SK-N-MC (cell line): Measurements from ENCODE around the gene U2AF2.

Source experiments
- DNase-seq: peaks from one replicate; pipeline ENCODE4 v3.0.0-alpha.2; 2011; ENCODE audit warnings: low read depth, low spot score
- H3K27ac ChIP-seq: fragments of 200-600 bp; sonication (generic); 2 replicates; pipeline ENCODE4 v1.5.1; 2016; ENCODE audit warnings: mixed run types
- H3K36me3 ChIP-seq: fragments of 200-600 bp; sonication (generic); 2 replicates; pipeline ENCODE4 v1.6.1; 2017; ENCODE audit warnings: antibody characterized with exemption, low read length, mixed read lengths; ENCODE audit not compliant: insufficient read depth
- H3K4me3 ChIP-seq: fragments of 200-600 bp; sonication (generic); 2 replicates; pipeline ENCODE4 v1.5.1; 2016
- H3K9ac ChIP-seq: fragments of 200-600 bp; sonication (generic); 2 replicates; pipeline ENCODE4 v1.8.0; 2017; ENCODE audit warnings: mixed run types, mixed read lengths; ENCODE audit not compliant: insufficient read length
- H3K9me3 ChIP-seq: fragments of 200-600 bp; sonication (generic); 2 replicates; pipeline ENCODE4 v1.6.1; 2017; ENCODE audit warnings: low read depth, mild to moderate bottlenecking, antibody characterized with exemption, low read length, moderate library complexity, mixed read lengths
- EZH2 ChIP-seq: fragments of 200-600 bp; sonication (generic); IDR thresholded peaks from one replicate; pipeline ENCODE4 v1.6.1; 2017; ENCODE audit warnings: antibody characterized with exemption
- FOXP2 ChIP-seq: optimal IDR thresholded peaks from 2 replicates; pipeline ENCODE3; 2011; ENCODE audit warnings: mild to moderate bottlenecking, moderate library complexity; ENCODE audit not compliant: insufficient read depth; ENCODE audit errors: extremely low read length, control extremely low read depth
- POLR2AphosphoS5 ChIP-seq: IDR thresholded peaks from 2 replicates; pipeline ENCODE4 v1.6.1; 2012; ENCODE audit warnings: mild to moderate bottlenecking, low read depth, low read length, borderline replicate concordance

The U2AF2 gene

DNA sequence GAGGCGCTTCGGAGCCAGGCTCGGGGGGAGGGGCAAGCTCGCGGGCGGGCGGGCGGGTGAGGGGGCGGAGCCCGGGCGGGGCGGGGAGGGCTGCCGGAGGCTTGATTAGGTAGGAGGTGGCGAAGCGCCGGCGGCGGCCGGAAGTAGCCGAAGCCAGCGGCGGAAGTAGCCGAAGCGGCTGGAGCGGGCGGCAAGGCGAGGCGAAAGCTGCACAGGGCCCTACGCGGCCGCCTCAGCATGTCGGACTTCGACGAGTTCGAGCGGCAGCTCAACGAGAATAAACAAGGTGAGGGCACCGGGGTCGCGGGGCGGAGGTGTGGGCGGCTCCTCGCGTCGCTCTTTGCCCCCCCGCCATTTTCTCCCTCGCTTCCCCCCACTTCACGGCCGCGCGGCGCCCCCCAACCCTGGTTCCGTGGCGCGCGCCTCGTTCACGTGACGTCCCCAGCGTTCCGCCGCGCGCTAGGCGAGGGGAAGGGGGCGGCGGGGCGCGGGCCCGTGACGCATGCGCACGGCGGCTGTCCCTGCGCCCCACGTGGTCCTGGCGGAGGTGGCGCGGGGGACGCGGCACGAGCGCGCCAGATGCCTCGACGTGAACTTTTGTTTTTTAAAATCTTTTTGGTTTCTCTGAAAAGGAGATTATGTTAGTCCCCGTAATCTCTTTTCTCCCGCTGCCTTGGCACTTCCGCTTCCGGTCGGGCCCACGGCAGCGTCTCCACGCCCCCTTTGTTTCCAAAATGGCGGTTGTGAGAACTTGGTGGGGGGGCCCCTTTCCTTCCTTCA lies at the start of gene U2AF2:
Gene U2AF2 (plus strand): TSS at position 168 of the 780 bp plus-strand sequence. CDS start 70 bp downstream, at position 238.
- no peaks in the 10 kb centered on the region for H3K9me3 ChIP-seq
- peak within 1 kb of the TSS; percentile 100 for H3K4me3 ChIP-seq
- TF ChIP-seq FOXP2 (no peak), EZH2 (no peak), POLR2AphosphoS5 (peak; percentile 73)
- no peak for DNase-seq
- H3K27ac ChIP-seq: peak within 1 kb of the TSS; percentile 100
- peaks cover 48% of the 10 kb centered on the region for H3K36me3 ChIP-seq
- peak within 1 kb of the TSS; percentile 100 for H3K9ac ChIP-seq

- Histone ChIP-seq H3K9me3 (no peaks in the 10 kb centered on the region), H3K36me3 (peaks cover 4% of the 10 kb centered on the region; the same call in 1 of the 2 replicates), H3K27ac (peak overlapping the region; percentile 98), H3K4me3 (peak overlapping the region; percentile 98), H3K9ac (no peak overlapping the region)
- peak; percentile 96 for DNase-seq
- no peak for TF ChIP-seq EZH2
- TF ChIP-seq FOXP2: no peak
- peak; percentile 15 for TF ChIP-seq POLR2AphosphoS5
Measured at GRCh38 chr19:55605207-55605636, 49.6 kb upstream of the U2AF2 start.

DNA sequence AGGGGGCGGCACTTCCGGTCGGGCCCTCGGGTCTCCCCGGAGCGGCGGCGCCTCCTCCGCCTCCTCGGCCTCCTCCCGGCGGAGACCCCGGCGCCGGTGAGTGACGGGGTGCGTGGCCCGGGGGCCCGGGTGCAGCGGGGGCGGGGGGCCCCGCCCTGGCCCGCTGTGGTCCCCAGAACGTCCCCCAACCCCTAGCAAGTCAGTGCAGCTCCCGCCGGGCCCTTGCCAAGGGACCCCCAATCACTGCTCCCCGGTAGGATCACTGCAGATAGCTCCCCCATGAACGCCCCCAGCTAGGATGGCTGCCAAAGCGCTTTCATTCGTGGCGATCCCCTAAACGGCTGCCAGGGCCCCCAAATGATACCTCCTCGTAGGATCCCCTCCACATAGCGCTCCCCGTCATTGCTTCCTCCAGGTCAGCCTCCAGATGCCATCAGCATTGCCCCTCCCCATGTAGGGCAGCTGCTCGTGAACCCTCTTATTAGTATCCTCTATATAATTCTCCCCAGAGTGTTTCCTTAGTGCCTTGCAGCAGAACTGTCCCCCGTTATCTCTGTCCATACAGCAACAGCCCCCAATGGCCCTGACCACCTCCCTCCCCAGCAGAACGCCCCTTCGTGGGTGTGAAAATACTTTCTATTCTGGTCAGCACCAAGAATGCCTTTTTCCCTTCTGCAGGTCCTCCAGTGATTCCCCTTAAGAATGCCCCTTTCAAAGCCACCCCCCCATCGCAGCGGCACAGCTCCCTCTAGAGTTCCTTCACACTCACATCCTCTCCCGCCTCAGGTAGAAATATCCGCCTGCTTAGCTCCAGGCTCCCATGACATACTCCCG lies 49.0 kb upstream of the U2AF2 start, which contains the start of gene ZNF865:
Gene ZNF865 (plus strand): TSS at position 11 of the 834 bp plus-strand sequence. CDS start 7,972 bp downstream, outside the sequence.
- peak within 1 kb of the TSS; percentile 96 for H3K9ac ChIP-seq
- peak within 1 kb of the TSS; percentile 98 for H3K4me3 ChIP-seq
- TF ChIP-seq POLR2AphosphoS5 (no peak), EZH2 (no peak), FOXP2 (no peak)
- H3K9me3 ChIP-seq: no peaks in the 10 kb centered on the region
- H3K27ac ChIP-seq: peak within 1 kb of the TSS; percentile 98
- H3K36me3 ChIP-seq: peaks cover 4% of the 10 kb centered on the region; the same call in 1 of the 2 replicates
- DNase-seq: peak; percentile 59

DNA sequence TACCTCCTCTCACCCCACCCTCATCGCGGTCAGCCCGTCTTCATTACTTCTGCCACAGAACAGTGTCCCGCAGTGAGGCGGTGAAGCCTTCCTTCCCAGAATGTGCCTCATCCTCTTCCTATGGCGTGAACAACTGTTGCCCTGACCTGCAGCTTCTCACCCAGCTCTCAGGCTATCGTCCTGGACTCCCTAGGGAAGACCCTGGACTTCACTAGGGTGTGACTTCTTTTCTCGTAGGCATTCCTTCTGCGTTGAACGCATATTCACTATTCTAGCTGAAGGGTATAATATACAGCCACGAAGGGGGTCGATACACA lies 48.4 kb upstream of the U2AF2 start:
- peak overlapping the region; percentile 96 for H3K9ac ChIP-seq
- DNase-seq: no peak
- no peaks in the 10 kb centered on the region for H3K9me3 ChIP-seq
- peaks cover 4% of the 10 kb centered on the region; the same call in 1 of the 2 replicates for H3K36me3 ChIP-seq
- peak overlapping the region; percentile 98 for H3K27ac ChIP-seq
- no peak for TF ChIP-seq POLR2AphosphoS5
- H3K4me3 ChIP-seq: peak overlapping the region; percentile 98

DNA sequence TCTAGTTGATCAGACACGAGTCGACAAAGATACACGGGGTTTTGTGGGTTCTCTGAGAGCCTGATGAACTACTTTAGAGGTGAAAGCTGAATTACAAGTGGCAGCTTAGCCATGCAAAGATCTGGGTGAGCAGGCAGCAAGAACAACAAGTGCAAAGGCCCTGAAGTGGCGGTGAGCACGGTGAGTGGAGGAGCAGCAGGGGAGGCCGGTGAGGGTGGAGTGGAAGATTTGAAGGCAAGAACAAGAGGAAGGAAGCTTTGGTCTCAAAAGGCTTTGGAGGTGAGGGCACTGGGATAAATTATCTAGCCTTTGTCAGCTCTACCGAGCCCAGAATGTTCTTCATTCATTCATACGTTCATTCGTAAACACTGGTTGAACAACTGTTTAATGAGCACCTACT lies 48.0 kb upstream of the U2AF2 start:
- peak overlapping the region; percentile 58; the same call in 1 of the 2 replicates for H3K27ac ChIP-seq
- TF ChIP-seq FOXP2: no peak
- TF ChIP-seq POLR2AphosphoS5: no peak
- TF ChIP-seq EZH2: no peak
- H3K9me3 ChIP-seq: no peaks in the 10 kb centered on the region
- H3K9ac ChIP-seq: peak overlapping the region; percentile 96
- H3K36me3 ChIP-seq: peaks cover 4% of the 10 kb centered on the region; the same call in 1 of the 2 replicates
- H3K4me3 ChIP-seq: peak overlapping the region; percentile 98
- DNase-seq: no peak

- peaks cover 4% of the 10 kb centered on the region; the same call in 1 of the 2 replicates for H3K36me3 ChIP-seq
- no peak for DNase-seq
- no peak for TF ChIP-seq EZH2
- no peak for TF ChIP-seq POLR2AphosphoS5
- TF ChIP-seq FOXP2: no peak
Measured at GRCh38 chr19:55609326-55609725, 45.5 kb upstream of the U2AF2 start.

DNA sequence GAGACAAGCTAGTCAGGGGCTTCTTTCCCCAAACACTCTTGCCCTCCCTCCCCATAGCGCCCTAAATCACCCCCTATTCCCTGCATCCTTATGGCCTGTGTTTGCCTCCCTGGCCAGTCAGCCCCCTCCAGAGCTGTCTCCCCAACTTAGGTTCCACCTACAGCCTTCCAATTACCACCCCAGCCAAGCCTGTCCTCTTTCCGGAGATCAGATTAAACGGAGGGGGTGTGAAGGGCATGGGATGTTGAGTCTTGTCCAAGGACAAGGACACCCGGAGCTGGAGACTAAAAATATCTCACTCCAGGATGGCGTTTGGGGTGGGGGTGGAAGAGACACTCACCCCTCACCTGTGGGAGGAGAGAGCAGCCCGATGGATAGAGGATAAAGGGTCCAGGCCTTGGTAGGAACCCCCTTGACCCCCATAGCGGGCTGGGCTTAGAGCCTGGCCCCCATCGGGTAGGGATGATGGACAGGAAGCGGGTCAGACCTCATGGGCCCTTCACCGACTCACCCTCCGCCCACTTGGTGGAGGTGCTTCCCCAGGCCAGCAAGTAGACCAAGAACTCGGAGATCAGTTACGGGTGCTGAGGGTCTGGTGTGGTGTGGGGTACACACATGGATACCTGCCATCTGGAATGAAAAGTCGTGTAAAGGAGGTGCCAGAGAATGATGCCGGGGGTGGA lies 43.4 kb upstream of the U2AF2 start:
- peaks cover 6% of the 10 kb centered on the region; the same call in 1 of the 2 replicates for H3K36me3 ChIP-seq

More at GRCh38 chr19:55609326-55609725, 45.5 kb upstream of the U2AF2 start:
- Histone ChIP-seq H3K9ac (no peak overlapping the region), H3K27ac (no peak overlapping the region), H3K4me3 (no peak overlapping the region), H3K9me3 (no peaks in the 10 kb centered on the region)

More for the DNA sequence above, 43.4 kb upstream of the U2AF2 start:
- Histone ChIP-seq H3K9me3 (no peaks in the 10 kb centered on the region), H3K4me3 (no peak overlapping the region), H3K27ac (no peak overlapping the region), H3K9ac (no peak overlapping the region)
- DNase-seq: no peak
- TF ChIP-seq POLR2AphosphoS5 (no peak), FOXP2 (no peak), EZH2 (no peak)
